HCT116 (cell line): Measurements from ENCODE around the gene CIT. TPM values are rescaled to one million over a fixed set of nuclear protein-coding genes. Genes with fewer than 3 reads are reported as not detected.

Experiments used
- ATAC-seq: fragments of 200-7000 bp; cut with Tn5 transposase; 2 replicates; pipeline ENCODE4 v1.9.1; 2020; ENCODE audit warnings: mild to moderate bottlenecking, moderate library complexity
- BruUV-seq: library from RNA; stranded (reverse); fragments of 400-500 nt; replicated peaks from 2 replicates; lab custom pipeline; 2021; lab: Mats Ljungman, UMichigan
- CTCF ChIA-PET: fragments of 300-600 bp; sonication (Branson Sonifier 250); formaldehyde crosslinking; loops from one replicate; lab custom pipeline; 2021; ENCODE audit warnings: antibody characterized with exemption; lab: Charles Lee
- POLR2A ChIA-PET: fragments of 300-600, 350-600 bp; sonication (Branson Sonifier 250); formaldehyde crosslinking; loops from one replicate; lab custom pipeline; 2021; ENCODE audit warnings: antibody characterized with exemption; lab: Charles Lee
- RAD21 ChIA-PET, 2 experiments: fragments of 300-600 bp; sonication (Branson Sonifier 250); formaldehyde crosslinking; loops; one replicate each; lab custom pipeline; 2023; ENCODE audit warnings: low total read pairs in 2 of 2; ENCODE audit not compliant: uncharacterized antibody in 2 of 2, unreplicated experiment in 2 of 2, low non-redundant PET in 1 of 2; lab: Charles Lee
- DNase-seq: peaks from one replicate; pipeline ENCODE4 v3.0.0-alpha.2; 2010; ENCODE audit warnings: low read depth, low spot score
- H2AFZ ChIP-seq: fragments of 200-600 bp; shearing (Covaris generic), sonication (generic); 2 replicates; pipeline ENCODE4 v1.6.1; 2017; ENCODE audit warnings: low read depth, mixed run types, mixed read lengths, antibody characterized with exemption, low read length; ENCODE audit not compliant: poor library complexity, severe bottlenecking
- H3K27ac ChIP-seq: 2 replicates; pipeline ENCODE4 v1.5.1; 2012; ENCODE audit warnings: low read depth, low read length
- H3K27me3 ChIP-seq: fragments of 200-600 bp; sonication (generic); 2 replicates; pipeline ENCODE4 v1.6.1; 2016; ENCODE audit warnings: mixed run types, low read length, mixed read lengths; ENCODE audit not compliant: insufficient read depth
- H3K36me3 ChIP-seq, 2 experiments: fragments of 200-500 bp in 1 of 2; fragments of 200-600 bp in 1 of 2; sonication (Bioruptor generic) in 1 of 2; sonication (generic) in 1 of 2; 2 replicates each; pipeline versions ENCODE4 v1.5.1 to v1.6.1; 2014 to 2016; ENCODE audit warnings: low read length in 2 of 2, inconsistent platforms in 1 of 2, mixed read lengths in 1 of 2, mixed run types in 1 of 2; ENCODE audit not compliant: insufficient read depth in 2 of 2, control insufficient read depth in 1 of 2
- H3K4me1 ChIP-seq, 2 experiments: fragments of 200-600 bp in 1 of 2; sonication (generic) in 1 of 2; 2 replicates each; pipeline versions ENCODE4 v1.5.1 to v1.6.1; 2012 to 2017; ENCODE audit warnings: low read length in 2 of 2, inconsistent platforms in 1 of 2, mild to moderate bottlenecking in 1 of 2, mixed read lengths in 1 of 2, mixed run types in 1 of 2, moderate library complexity in 1 of 2; ENCODE audit not compliant: insufficient read depth in 2 of 2, control insufficient read depth in 1 of 2
- H3K4me2 ChIP-seq: fragments of 200-600 bp; sonication (generic); 2 replicates; pipeline ENCODE4 v1.6.1; 2017; ENCODE audit warnings: mixed run types, low read length, mixed read lengths
- H3K4me3 ChIP-seq, 2 experiments: fragments of 200-600 bp in 1 of 2; sonication (generic) in 1 of 2; replicated peaks in 1 of 2; 2 replicates each; pipeline ENCODE4 v1.5.1; 2011 to 2016; ENCODE audit warnings: low read length in 2 of 2, control low read depth in 1 of 2, low read depth in 1 of 2, mild to moderate bottlenecking in 1 of 2, mixed read lengths in 1 of 2, mixed run types in 1 of 2
- H3K79me2 ChIP-seq: fragments of 200-600 bp; sonication (generic); 2 replicates; pipeline ENCODE4 v1.6.1; 2017; ENCODE audit warnings: mild to moderate bottlenecking, mixed run types, low read length, moderate library complexity, mixed read lengths; ENCODE audit not compliant: insufficient read depth
- H3K9ac ChIP-seq: fragments of 200-600 bp; sonication (generic); 2 replicates; pipeline ENCODE4 v1.6.1; 2016; ENCODE audit warnings: low read length, mixed read lengths
- H3K9me2 ChIP-seq: fragments of 200-600 bp; sonication (generic), shearing (Covaris generic); 2 replicates; pipeline ENCODE4 v1.6.1; 2017; ENCODE audit warnings: mixed run types, mild to moderate bottlenecking, moderate library complexity; ENCODE audit not compliant: insufficient read depth
- H3K9me3 ChIP-seq, 2 experiments: fragments of 200-500 bp in 1 of 2; fragments of 200-600 bp in 1 of 2; sonication (Bioruptor generic) in 1 of 2; sonication (generic) in 1 of 2; 2 replicates each; pipeline ENCODE4 v1.6.1; 2014 to 2017; ENCODE audit warnings: low read length in 2 of 2, mixed read lengths in 2 of 2, inconsistent platforms in 1 of 2, low read depth in 1 of 2, mild to moderate bottlenecking in 1 of 2, mixed run types in 1 of 2, moderate library complexity in 1 of 2; ENCODE audit not compliant: control insufficient read depth in 1 of 2, insufficient read depth in 1 of 2
- H4K20me1 ChIP-seq: fragments of 200-600 bp; sonication (generic), shearing (Covaris generic); 2 replicates; pipeline ENCODE4 v1.6.1; 2017; ENCODE audit warnings: mixed run types, mild to moderate bottlenecking, moderate library complexity; ENCODE audit not compliant: insufficient read depth
- EGR1 ChIP-seq: IDR thresholded peaks from 2 replicates; pipeline ENCODE4 v1.6.1; 2012; ENCODE audit warnings: low read depth
- EZH2 ChIP-seq: fragments of 200-600 bp; sonication (generic); IDR thresholded peaks from 2 replicates; pipeline ENCODE4 v1.6.1; 2017; ENCODE audit warnings: antibody characterized with exemption, mixed run types
- EZH2phosphoT487 ChIP-seq: fragments of 200-600 bp; IDR thresholded peaks from 2 replicates; pipeline ENCODE4 v1.6.1; 2018; ENCODE audit warnings: antibody characterized with exemption, borderline replicate concordance
- JUND ChIP-seq: IDR thresholded peaks from 2 replicates; pipeline ENCODE4 v1.6.1; 2012
- POLR2A ChIP-seq: IDR thresholded peaks from 2 replicates; pipeline ENCODE4 v1.7.0; 2011; ENCODE audit warnings: borderline replicate concordance; ENCODE audit not compliant: insufficient read depth, insufficient read length; ENCODE audit errors: extremely low read depth
- RAD21 ChIP-seq: IDR thresholded peaks from 2 replicates; pipeline ENCODE4 v1.6.1; 2012; ENCODE audit warnings: low read depth, mild to moderate bottlenecking
- SIN3A ChIP-seq: IDR thresholded peaks from 2 replicates; pipeline ENCODE4 v1.6.1; 2012; ENCODE audit warnings: low read depth
- SRF ChIP-seq: IDR thresholded peaks from 2 replicates; pipeline ENCODE4 v1.6.1; 2012; ENCODE audit warnings: low read depth
- TCF7L2 ChIP-seq: IDR thresholded peaks from 2 replicates; pipeline ENCODE4 v1.7.0; 2011; ENCODE audit warnings: borderline replicate concordance, inconsistent platforms; ENCODE audit not compliant: insufficient read depth, insufficient read length; ENCODE audit errors: extremely low read depth
- YY1 ChIP-seq: IDR thresholded peaks from 2 replicates; pipeline ENCODE4 v1.6.1; 2011; ENCODE audit warnings: low read length, low read depth, moderate library complexity, mild to moderate bottlenecking; ENCODE audit not compliant: insufficient replicate concordance; ENCODE audit errors: extremely low read depth
- ZNF274 ChIP-seq: fragments of 200-500 bp; sonication (Bioruptor generic); IDR thresholded peaks from 2 replicates; pipeline ENCODE4 v1.6.1; 2014; ENCODE audit warnings: mild to moderate bottlenecking, low read depth, low read length, inconsistent platforms
- intact Hi-C: fragments of 100-400 bp; cut with micrococcal nuclease; formaldehyde crosslinking; loops from 2 replicates; pipeline ENCODE4 v1.10.0; 2022
- total RNA-seq: library from RNA; stranded (reverse); gene quantifications from one replicate; pipeline ENCODE4 v1.2.1, GENCODE V29; 2021; ENCODE audit not compliant: unreplicated experiment
- TF ChIP-seq, protein P1 (sequence below): IDR thresholded peaks from 2 replicates; pipeline ENCODE4 v1.6.1; 2012; ENCODE audit warnings: low read depth
- TF ChIP-seq, protein P2 (sequence below): IDR thresholded peaks from 2 replicates; pipeline ENCODE4 v1.6.1; 2012
- TF ChIP-seq, protein P3 (sequence below): IDR thresholded peaks from 2 replicates; pipeline ENCODE4 v1.6.1; 2011; ENCODE audit warnings: mild to moderate bottlenecking, low read length, moderate library complexity; ENCODE audit not compliant: insufficient replicate concordance; ENCODE audit errors: extremely low read depth
- TF ChIP-seq, protein P4 (sequence below), 3 experiments: fragments of 200-600 bp in 1 of 3; sonication (generic) in 1 of 3; IDR thresholded peaks in 2 of 3; conservative IDR thresholded peaks in 1 of 3; 2 replicates each; pipeline ENCODE4 v1.5.1; 2012 to 2017; ENCODE audit warnings: low read depth in 2 of 3, low read length in 2 of 3, antibody characterized with exemption in 1 of 3, borderline replicate concordance in 1 of 3, control low read depth in 1 of 3, mild to moderate bottlenecking in 1 of 3, mixed read lengths in 1 of 3, mixed run types in 1 of 3, moderate library complexity in 1 of 3; ENCODE audit not compliant: insufficient read depth in 1 of 3

CIT gene
- total RNA-seq, 1 experiment from 2014 or later: 54.2 TPM

DNA sequence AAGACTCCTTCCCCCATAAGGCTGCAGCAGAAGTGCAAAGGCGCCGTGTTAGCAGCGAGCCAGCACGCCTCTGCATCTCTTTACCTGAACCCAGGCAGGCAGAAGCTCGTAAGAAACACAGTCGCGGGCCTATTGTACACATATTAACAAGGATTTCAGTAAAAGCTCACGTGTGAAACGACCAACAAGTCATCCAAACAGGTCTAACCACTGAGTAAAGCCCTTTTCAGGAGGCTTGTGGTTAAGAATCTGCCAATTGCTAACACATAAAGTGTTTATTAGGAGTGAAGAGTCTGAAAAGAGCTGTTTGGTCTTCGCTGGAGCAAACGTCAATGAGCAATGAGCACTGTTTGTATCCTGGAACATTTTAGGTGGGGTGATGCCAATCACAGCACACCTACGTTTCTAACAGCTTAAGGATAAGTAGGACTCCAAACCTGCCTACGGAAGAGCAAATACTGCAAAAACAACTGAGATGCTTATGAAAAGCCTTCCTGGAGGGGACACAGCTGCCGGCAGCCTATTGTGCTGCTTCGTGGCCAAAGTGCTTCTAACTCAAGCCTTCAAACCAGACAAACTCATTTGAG is 166.1 kb downstream of the CIT start:
- Histone ChIP-seq H3K9me3 (no peaks in the 10 kb centered on the region), H3K9ac (no peak overlapping the region), H3K27me3 (no peaks in the 10 kb centered on the region), H2AFZ (no peak overlapping the region), H3K79me2 (no peaks in the 10 kb centered on the region; the same call in 1 of the 2 replicates), H3K27ac (no peak overlapping the region), H3K9me2 (no peaks in the 10 kb centered on the region), H3K4me1 (peaks cover 6 to 10% of the 10 kb centered on the region in 2 experiments), H3K36me3 (peaks cover 30 to 60% of the 10 kb centered on the region in 2 experiments), H3K4me2 (no peak overlapping the region), H4K20me1 (no peaks in the 10 kb centered on the region), H3K4me3 (no peak overlapping the region)
- no peak for TF ChIP-seq EZH2
- no peak for TF ChIP-seq EGR1
- no peak for TF ChIP-seq POLR2A
- no peak for TF ChIP-seq EZH2phosphoT487
- TF ChIP-seq, protein P1, sequence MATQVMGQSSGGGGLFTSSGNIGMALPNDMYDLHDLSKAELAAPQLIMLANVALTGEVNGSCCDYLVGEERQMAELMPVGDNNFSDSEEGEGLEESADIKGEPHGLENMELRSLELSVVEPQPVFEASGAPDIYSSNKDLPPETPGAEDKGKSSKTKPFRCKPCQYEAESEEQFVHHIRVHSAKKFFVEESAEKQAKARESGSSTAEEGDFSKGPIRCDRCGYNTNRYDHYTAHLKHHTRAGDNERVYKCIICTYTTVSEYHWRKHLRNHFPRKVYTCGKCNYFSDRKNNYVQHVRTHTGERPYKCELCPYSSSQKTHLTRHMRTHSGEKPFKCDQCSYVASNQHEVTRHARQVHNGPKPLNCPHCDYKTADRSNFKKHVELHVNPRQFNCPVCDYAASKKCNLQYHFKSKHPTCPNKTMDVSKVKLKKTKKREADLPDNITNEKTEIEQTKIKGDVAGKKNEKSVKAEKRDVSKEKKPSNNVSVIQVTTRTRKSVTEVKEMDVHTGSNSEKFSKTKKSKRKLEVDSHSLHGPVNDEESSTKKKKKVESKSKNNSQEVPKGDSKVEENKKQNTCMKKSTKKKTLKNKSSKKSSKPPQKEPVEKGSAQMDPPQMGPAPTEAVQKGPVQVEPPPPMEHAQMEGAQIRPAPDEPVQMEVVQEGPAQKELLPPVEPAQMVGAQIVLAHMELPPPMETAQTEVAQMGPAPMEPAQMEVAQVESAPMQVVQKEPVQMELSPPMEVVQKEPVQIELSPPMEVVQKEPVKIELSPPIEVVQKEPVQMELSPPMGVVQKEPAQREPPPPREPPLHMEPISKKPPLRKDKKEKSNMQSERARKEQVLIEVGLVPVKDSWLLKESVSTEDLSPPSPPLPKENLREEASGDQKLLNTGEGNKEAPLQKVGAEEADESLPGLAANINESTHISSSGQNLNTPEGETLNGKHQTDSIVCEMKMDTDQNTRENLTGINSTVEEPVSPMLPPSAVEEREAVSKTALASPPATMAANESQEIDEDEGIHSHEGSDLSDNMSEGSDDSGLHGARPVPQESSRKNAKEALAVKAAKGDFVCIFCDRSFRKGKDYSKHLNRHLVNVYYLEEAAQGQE: no peak
- TF ChIP-seq RAD21: no peak
- no peak for TF ChIP-seq SIN3A
- TF ChIP-seq, protein P2, sequence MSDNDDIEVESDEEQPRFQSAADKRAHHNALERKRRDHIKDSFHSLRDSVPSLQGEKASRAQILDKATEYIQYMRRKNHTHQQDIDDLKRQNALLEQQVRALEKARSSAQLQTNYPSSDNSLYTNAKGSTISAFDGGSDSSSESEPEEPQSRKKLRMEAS: no peak
- TF ChIP-seq ZNF274: no peak
- no peak for TF ChIP-seq TCF7L2
- TF ChIP-seq YY1: no peak
- TF ChIP-seq, protein P3, sequence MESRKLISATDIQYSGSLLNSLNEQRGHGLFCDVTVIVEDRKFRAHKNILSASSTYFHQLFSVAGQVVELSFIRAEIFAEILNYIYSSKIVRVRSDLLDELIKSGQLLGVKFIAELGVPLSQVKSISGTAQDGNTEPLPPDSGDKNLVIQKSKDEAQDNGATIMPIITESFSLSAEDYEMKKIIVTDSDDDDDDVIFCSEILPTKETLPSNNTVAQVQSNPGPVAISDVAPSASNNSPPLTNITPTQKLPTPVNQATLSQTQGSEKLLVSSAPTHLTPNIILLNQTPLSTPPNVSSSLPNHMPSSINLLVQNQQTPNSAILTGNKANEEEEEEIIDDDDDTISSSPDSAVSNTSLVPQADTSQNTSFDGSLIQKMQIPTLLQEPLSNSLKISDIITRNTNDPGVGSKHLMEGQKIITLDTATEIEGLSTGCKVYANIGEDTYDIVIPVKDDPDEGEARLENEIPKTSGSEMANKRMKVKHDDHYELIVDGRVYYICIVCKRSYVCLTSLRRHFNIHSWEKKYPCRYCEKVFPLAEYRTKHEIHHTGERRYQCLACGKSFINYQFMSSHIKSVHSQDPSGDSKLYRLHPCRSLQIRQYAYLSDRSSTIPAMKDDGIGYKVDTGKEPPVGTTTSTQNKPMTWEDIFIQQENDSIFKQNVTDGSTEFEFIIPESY: no peak
- no peak for TF ChIP-seq SRF
- TF ChIP-seq, protein P4, sequence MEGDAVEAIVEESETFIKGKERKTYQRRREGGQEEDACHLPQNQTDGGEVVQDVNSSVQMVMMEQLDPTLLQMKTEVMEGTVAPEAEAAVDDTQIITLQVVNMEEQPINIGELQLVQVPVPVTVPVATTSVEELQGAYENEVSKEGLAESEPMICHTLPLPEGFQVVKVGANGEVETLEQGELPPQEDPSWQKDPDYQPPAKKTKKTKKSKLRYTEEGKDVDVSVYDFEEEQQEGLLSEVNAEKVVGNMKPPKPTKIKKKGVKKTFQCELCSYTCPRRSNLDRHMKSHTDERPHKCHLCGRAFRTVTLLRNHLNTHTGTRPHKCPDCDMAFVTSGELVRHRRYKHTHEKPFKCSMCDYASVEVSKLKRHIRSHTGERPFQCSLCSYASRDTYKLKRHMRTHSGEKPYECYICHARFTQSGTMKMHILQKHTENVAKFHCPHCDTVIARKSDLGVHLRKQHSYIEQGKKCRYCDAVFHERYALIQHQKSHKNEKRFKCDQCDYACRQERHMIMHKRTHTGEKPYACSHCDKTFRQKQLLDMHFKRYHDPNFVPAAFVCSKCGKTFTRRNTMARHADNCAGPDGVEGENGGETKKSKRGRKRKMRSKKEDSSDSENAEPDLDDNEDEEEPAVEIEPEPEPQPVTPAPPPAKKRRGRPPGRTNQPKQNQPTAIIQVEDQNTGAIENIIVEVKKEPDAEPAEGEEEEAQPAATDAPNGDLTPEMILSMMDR (IDR thresholded peaks at IDR 0.05 in 2 of 3, conservative IDR thresholded peaks at IDR 0.05 in 1 of 3; ENCODE audit: borderline replicate concordance in 1 of 3, insufficient read depth in 1 of 3, low read depth in 2 of 3, low read length in 2 of 3): no peak
- TF ChIP-seq JUND: no peak
- no peak for ATAC-seq
- BruUV-seq: no TSS peak
- no peak for DNase-seq
- CTCF ChIA-PET: interaction anchor here (1.2 kb wide), 1 partner anchor 16 kb away, joined by 4 read pairs; no protein-coding TSS in a partner anchor
- RAD21 ChIA-PET: no interaction called here
- intact Hi-C loops: no loop called here
- POLR2A ChIA-PET: no interaction called here
